HG03521 (cell line): ENCODE data around the gene B3GAT1.

Experiments used
- ATAC-seq: cut with Tn5 transposase; IDR thresholded peaks from one replicate; pipeline ENCODE4 v1.9.1; 2021; ENCODE audit warnings: mild to moderate bottlenecking, moderate library complexity; ENCODE audit not compliant: unreplicated experiment

The B3GAT1 gene

DNA sequence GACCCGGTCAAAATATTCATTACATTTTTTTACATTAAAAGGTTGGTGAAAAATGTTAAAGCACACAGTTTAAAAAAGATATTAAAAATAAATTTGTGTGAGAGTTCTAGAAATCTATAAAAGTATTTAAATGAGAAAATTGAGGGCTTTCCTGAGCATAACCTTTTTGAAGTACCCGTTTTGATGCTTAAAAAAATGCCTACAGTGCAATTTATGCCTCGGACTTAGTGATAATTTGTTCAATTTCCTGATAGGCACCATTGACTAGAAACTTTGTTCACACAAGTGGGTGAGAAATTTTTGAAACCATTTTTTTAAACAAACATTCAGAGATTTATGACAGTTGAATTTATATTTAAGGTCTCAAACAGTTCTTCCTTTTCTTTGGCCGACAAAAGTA lies 29.7 kb upstream of the B3GAT1 start:
- no peak for ATAC-seq

DNA sequence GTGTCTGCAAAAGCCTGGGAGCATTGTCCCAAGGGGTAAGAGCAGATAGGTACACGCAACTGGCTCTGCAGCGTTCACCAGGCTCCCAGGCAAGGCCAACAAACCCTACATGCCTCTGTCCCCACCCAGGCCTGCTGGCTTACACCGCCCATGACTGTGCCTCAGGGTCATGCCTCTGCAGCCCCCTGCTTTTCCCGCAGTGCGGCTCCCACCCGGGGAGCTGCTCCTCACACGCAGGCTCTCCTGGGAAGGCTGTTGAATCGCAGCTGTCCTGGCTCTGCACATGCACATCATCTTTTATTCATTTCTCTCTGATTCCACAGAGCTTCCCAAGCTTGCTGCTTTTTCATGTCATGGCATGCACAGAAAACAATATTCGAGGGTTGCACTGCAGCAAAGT lies 29.2 kb upstream of the B3GAT1 start:
- no peak for ATAC-seq

DNA sequence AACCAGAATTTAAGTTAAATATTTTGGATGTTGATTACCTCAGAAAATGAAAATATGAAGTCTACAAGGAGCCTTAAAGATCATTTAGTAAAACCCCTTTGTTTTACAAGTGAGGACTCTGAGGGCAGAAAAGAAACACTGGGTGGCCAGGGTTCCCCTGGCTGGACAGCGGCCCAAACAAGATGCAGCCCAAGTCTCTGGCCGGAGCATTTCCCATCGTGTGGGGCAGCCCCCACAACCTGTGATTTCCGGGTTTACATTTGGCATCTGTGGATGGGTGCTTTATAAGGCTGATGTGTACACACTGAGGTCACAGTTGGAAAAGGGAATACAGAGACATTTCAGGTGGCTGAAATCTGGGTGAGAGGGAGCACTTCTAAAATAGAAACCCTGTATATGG lies 28.8 kb upstream of the B3GAT1 start:
- ATAC-seq = no peak

DNA sequence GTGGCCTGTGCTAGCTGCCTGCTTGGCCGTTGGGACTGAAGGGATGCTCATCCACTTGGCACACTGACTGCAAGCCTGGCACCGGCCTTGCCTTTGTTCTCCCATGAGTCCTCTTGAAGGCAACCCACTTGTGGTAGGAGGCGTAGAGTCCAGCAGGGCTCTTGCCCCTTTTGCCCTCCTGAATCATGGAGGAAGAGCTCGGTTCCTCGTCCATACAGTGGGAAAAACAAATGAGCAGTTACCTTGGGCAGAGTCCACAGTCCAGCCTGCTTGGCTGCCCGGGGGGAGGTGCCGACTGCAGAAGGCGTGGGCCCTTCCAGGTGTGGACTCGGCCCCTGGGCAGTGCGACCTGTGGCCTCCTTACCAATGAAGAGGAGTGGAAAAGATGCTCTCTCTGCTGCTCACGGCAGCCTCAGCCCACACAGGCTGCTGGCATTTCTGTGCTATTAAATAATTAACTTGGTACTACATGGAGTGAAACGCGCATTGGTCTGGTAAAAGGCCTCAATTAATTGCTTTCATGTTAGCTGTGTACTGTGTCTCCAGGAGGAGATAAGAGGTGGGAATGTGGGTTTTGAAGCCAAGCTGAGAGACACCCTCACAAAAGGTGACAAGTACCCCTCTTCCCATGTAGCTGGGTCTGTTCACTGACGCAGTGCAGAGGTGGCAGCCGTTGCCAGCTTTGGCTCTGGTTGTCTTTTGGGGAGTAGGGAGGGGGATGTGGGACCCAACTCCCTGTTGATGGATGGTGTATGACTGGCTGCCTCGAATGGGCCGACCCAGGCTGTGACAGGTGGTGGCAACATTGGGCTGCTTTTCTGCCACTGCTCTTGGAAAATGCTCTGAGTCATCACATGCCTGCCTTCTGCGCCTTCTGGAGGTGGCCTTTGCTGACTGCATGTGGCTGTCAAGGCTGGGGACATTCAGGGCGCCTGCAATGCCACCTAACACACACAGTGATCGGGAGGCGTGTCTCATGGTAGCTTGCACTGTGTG lies 26.8 kb upstream of the B3GAT1 start:
- no peak for ATAC-seq

DNA sequence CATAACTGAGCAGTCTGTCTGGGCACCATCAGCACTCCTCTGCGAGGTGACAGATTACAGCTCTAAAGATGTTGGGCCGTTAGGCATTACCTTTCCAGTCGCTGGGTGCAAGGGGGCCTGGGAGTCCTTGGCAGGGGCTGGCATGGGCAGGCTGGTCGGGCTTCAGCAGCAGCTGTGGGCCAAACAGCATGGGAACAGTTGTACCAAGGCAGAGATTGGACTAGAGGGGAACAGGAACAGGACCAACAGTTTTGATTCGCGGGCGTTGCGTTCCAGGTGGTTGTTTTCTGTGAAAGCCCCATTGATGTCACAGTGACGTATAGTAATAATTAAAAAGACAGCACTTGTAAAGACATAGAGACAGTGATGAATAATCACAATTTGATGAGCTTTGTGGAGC lies 25.8 kb upstream of the B3GAT1 start:
- no peak for ATAC-seq

DNA sequence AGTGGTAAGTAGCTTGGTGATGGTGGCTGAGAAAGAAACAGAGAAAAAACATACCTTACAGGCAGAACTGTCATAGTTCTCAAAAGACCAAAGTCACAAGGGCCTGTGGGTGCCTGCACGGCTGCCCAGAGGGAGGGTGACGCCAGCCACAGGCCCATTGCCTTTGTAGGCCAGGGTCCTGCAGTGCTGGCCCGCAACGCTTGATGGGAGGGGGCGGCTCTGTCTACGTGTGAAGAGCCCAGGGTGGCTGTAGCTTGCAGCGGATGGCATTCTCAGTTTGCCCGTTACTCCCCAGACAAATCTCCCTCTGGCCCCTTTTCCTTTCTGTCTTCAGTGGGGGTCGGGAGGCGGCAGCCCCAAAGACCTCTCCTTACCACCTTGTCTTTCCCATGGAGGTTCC lies 24.7 kb upstream of the B3GAT1 start:
- no peak for ATAC-seq

DNA sequence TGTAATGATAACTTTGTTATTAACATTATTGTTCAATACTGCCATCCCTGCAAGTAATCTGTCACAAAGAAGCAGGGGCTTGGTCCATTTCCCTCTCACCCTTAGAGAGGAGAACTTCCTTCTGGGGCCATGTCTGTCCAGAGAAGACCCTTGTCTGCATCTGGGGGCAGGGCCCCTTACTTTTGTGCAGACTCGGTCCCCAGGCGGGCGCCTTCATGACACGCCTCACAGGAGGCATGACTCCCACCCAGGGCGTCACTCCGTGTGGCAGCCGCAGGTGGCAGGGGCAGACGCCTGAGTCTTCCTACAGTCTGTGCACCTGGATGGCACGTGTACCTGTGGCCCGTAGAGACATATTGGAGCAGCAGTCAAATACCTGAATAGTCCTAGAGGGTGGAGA lies 21.8 kb upstream of the B3GAT1 start:
- ATAC-seq = no peak

DNA sequence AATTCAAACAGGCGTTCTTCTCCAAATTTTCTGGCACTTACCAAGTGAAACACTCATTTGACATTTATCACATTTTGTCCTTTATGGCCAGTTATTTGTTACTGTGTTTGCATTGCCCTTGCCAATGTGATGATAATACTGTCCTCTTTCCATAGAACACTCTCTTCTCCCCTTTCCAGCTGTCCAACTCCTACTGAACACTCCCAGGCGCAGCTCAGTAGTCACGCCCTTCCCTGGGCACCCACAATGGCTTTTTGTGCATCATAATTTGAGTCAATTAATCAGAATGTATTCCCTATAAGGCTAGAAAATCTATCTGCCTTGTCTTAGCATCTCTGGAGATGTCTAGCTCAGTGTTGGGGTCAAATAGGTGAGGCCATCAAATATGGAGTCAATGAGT lies 21.2 kb upstream of the B3GAT1 start:
- no peak for ATAC-seq

DNA sequence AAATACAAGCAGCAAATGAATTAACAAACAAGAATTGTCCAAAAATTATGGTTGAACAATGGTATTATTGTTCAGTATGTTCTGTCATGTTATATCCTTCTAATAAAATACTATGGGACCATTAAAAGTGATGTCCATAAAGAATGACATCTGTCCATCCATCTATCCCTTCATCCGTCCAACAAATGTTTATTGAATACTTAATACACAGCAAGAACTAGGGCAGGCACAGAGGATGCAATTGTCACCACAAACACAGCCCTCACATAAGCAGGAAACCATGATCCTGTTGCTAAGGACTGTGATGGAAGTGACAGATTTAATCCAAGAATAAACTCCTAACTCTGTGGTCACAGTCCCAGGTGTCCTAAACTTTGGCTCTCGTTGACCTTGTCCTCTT lies 20.7 kb upstream of the B3GAT1 start:
- ATAC-seq = no peak

DNA sequence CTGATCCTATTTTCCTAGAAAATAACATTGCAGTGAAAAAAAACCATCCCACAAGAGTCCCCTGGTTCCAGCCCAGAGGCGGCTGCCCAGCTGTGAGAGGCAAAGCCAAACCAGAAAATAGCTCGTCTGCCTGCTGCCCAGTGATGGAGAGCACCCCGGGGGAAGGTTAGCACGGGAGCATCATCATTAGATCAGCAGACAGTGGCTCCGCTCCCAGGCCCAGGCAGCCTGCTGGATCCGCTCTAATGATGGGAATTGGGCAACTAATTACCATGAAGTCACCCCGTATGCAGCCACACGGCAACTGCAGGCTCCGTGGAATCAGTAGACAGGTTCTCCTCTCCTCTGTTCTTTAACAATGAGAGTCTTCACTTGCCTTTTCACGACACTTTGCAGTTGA lies 17.1 kb upstream of the B3GAT1 start:
- no peak for ATAC-seq

DNA sequence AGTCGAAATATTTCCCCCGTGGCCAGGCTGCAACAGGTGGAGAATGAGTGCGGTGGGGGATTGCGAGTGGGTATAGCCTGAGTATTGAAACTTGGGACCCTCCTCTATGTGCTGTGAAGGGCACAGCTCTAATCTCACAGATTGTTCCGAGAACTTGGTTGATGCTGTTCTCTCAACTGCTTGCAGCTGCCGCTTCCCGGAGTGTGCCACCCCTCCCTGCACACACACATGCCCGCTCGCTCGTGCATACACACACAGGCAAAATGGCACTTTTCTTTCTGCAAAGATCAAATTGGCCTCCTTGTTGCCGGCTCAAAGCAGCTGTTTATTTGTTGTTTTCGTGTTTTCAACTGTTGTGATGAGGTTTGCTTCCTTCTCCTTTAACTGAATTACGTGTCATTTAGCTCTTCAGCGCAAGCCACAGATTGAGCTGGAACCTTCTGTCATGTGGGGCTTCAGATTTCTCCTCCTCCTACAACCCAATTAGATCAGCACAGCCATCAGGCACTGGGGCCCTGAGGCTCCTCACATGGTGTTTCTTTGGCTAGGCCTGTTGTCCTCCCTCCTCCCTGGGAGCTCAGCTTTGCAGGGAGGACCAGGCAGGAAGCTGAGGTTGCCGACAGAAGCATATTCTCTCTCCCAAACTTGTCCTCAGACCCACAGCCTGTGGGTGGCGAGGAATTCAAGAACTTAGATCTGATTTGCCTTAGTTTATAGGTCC lies 13.9 kb upstream of the B3GAT1 start:
- ATAC-seq = no peak

DNA sequence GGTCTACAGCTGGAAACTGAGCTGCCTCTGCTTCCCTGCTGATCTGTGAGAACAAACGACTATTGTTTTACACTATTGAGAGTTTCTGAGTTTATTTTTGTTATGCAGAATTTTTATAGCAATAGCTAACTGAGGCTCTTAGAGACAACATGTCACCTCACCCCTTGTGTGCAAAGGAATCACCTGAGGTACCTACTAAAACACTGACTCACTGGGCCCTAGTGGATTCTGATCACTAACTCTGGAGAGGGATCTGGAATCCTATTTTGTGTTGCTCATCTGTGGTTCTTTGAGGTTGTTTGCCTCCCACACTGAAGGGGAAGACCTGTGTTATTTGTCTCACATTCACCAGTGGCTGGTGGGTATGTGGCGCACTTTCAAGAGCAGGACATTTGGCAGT lies 13.4 kb upstream of the B3GAT1 start:
- no peak for ATAC-seq

DNA sequence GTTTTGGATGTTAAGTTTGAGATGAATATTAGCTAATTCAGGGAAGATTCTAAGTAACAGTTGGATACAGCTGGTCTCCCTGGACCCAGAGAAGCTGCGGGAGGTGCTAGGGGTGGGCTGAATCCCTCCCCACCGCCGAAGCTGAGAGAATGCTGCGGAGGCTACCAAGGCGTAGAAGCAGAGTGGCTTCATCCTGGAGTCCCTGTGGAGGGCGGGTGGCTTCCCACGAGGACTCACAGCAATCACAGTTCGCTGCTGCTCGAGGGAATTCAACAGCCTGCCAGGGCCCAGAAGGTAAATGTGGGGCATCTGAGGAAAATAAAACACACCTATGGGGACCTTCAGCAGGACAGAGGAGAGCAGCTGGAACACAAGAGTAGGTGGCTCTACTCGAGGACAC lies 11.1 kb upstream of the B3GAT1 start:
- ATAC-seq = no peak

DNA sequence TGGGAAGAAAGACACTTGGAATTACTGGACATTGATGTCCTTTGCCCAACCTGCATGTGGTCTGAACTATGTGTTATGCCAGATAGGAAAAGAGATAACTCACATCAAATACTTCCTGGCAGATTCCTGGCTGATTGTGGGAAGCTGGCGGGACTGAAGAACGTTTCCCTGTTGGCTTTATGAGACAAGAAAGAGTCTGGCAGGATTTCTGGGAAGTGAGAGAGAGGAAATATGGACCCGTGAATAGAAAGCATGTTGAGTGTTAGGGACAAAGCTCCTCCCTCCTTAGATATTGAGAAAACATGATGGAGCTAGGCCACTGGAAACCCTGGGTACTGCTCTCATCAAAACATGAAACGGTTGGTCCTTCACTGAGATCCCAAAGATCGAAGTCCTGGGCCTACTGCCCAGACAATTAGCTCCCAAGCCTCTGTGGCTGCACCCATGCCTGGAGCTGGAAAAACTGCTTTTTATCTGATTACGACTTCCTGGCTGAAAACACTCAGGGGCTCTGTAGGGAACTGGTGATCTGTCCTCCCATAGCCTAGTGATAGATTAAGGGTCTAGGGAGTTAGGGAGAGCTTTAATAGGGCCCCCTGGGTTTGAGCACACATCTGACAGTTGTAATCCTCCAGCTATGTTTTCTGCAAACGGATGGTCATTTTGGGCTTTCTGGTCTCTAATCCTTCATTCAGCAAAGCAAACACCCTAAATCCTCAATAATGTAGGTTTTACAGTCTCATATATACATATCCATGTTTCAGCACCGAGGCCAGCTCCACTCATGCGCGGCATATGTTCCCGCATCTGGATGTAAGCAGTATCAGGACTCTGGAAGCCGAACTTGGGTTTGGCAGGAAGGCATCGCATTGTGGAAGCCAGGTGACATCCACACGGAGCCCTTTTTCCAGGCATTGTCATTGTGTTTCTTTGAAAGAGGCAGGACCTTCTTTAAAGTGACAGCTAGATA lies 6.1 kb upstream of the B3GAT1 start:
- no peak for ATAC-seq

DNA sequence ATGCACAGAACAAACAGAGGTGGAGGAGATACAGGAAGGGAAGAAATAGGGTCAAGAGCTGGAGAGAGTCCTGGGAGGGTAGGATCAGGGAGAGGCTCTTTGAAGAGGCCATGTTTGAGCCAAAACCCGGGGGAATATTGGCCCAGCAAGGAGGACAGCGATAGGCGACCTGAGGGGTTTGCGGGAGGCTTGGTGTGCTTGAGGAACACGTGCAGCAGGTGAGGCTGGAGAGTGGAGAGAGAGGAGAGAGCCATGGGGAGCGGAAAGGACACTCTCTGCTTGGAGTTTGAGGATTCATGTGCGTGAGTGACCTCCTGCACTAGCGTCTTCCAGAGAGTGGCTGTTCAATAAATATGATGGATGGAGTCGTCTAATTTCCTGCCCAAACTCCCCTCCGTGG lies 4.7 kb upstream of the B3GAT1 start:
- ATAC-seq = no peak

DNA sequence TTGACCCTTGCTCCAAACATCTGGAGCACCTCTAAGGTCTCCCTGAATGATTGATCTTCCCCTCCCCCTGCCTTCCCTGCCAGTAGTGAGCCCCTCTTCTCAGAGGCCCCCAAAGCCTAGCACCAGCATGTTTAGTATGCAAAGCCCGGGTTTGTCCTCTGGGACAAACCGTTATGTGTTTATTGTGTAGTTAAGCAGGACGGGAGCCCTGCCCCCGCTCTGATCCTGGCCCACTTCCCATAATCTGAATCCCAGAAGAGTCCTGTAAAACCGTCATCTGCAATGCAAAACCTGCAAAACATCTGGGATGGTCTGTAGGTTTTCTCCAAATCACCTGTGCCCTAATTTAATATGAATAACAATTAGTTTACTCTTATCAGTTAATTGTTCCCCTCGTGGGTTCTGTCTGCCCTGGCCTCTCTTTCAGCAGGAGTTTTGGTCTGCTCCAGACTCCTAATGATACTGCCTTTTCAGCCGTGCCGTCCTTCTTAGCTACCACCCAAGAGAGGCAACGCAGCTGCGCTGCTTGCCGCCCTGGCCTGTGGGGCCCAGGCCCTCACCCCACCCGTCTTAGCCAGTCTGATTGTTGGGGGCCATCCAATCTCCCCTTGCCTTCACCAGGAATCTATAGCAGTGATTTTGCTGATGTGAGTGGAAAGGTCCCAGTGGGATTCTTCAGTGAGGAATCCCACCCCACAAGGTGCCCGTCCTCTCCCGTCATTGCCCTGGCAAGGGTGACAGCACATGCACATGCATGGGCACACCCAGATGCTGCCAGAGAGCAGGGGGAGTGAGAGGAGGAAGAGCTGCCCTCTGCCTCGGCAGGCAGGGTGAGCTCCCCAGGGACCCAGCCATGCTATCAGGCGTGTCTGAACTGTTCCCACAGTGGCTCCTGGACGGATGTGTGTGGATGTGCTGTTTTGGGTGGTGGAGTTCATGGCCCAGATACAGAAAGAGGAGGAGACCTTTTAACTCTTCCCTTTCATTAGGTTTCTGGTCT lies 3.0 kb upstream of the B3GAT1 start:
- ATAC-seq = no peak

DNA sequence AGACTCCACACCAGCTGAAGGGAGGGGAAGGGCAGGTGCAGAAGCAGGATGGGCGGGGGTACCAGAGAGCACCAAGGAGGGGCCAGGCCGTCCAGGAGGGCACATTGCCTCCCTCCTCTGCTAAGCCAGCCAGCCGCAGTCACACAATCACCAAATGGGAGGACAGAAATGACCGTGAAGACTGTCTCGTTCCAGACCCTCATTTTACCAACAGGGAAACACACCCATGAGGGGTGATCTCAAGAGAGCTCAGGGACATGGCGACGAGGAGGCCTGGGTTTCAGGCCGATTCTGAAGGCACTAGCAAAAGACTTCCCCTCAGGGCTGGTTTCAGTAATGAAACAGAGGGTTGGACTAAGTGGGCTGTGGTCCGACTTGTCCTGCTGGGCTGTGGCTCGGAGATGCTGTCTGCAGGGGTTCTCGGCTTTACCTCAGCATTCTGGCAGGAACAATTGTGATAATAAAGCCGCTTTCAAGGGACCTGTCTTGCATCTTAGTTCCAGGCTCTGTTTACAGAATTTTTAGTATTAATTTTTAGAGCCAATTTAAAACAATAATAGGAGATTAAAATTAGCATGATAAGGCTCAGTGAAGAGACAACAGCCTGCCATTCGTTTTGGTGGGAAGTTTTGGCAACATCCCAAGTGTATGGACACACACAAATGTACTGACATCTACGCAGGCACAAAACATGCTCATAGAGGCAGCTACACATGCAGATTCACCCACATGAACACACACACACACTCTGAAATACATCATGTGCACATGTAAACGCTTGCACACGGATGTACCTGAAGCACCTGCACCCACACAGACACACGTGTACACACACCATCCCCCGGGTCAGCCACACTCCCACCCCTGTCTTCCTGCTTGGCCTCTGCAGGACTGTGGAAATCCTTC lies 2.0 kb upstream of the B3GAT1 start:
- ATAC-seq = no peak

DNA sequence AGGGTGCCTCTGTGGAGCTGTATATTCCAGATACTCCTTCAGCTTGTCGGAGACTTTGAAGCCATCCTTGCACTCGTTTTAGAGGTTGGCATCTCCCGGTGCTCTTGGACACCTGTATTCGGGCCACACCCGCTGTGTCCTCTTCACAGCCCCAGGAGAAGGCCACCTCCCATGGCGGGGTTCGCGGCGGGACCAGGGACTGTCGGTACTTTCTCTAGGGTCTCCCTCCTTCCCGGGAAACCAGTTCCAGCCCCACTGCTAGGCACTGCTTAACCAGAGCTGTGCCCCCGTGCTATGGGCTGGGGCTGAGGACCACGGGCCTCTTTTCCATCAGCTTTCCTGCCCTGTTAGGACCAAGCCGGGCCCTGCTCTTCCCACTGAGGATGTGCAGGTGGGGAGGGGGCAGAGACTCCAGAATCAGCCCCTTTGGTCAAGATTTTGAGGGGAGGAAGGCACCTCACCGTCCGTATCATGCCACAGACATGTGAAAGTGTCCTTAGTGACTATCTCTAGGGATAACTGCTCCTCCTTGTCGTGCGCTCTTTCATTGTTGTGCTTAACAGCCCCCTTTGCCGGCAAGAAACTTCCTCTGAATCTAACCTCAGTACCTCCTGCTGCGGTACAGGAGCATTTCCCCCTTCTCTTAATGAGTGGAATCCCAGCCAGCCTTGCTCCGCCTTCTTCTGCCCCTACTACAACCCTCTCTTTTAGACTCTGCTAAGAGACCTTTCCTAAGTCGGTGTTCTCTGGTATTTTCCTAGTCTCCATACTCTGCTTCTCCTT lies 1.2 kb upstream of the B3GAT1 start:
- no peak for ATAC-seq
